ENCODE data around the gene TNFRSF19.
"Not testable (repeated sequence)": the region's sequence is repeated elsewhere in the genome, so short reads cannot be mapped to it uniquely, and the experiment has no call there.

Gene TNFRSF19, protein sequence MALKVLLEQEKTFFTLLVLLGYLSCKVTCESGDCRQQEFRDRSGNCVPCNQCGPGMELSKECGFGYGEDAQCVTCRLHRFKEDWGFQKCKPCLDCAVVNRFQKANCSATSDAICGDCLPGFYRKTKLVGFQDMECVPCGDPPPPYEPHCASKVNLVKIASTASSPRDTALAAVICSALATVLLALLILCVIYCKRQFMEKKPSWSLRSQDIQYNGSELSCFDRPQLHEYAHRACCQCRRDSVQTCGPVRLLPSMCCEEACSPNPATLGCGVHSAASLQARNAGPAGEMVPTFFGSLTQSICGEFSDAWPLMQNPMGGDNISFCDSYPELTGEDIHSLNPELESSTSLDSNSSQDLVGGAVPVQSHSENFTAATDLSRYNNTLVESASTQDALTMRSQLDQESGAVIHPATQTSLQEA

DNA sequence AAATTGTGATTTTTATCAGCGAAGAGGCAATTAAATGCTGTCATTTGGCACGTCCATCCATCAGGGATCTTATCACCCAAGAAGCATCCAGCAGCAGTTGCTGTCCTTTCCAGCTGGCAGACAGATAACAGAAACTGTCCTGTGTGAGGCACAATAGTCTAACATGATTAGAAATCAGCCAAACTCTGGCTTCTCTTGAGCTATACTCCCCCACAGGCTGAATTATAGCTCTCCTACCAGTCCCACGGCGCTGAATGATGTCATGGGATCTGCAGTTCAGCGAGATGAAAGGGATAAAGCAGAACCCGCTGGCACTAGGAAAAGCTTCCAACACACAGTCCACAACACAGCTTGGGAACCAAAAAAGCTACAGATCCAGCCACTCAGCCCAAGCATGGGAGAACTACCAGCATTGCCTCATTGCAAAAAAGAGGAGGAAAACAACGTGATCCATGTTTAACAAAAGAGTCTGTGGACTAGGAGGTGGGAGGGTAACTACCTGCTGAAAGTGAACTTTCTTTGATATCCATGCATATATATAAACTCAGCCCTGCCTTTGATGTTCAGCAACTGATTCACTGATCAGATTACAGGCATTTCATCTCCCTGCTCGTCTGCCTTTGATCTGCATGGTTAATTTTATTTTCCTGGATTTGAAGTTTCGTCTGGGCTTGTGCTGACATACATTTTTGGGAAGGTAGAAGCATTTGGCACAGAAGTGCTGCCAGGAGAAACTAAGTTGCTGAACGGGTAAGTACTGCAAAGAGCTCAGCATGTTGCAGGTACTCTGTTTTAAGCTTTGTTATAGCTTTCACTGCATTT is at the start of gene TNFRSF19:
Gene TNFRSF19, plus strand, starts transcription at position 314 of the 822 bp plus-strand sequence. CDS start 19,772 bp downstream, outside the sequence.
- DNase-seq: peak in 1 of 2 donors; percentile 14

DNA sequence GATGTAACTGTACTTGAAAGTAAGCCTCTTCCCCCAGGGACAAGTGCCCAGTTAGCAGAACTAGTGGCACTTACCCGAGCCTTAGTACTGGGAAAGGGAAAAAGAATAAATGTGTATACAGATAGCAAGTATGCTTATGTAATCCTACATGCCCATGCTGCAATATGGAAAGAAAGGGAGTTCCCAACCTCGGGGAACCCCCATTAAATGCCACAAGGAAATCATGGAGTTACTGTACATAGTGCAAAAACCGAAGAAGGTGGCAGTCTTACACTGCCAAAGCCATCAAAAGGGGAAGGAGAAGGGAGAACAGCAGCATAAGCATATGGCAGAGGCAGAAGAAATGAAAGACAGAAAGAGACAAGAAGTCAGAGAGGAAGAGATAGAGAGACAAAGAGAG is 40.3 kb upstream of the TNFRSF19 start:
- DNase-seq: not testable (repeated sequence)

DNA sequence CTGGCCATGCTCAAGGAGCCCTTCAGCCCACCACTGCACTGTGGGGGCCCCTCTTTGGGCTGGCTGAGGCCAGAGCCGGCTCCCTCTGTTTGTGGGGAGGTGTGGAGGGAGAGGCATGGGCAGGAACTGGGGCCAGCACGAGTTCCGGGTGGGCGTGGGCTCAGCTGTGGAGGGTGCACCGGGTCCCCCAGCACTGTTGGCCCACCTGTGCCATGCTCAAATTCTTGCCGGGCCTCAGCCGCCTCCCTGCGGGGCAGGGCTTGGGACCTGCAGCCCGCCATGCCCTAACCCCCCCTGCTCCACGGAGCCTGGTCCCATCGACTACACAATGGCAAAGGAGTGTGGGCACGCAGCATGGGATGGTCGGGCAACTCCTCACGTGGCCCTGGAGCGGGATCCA is 38.8 kb upstream of the TNFRSF19 start:
- no peak for DNase-seq

DNA sequence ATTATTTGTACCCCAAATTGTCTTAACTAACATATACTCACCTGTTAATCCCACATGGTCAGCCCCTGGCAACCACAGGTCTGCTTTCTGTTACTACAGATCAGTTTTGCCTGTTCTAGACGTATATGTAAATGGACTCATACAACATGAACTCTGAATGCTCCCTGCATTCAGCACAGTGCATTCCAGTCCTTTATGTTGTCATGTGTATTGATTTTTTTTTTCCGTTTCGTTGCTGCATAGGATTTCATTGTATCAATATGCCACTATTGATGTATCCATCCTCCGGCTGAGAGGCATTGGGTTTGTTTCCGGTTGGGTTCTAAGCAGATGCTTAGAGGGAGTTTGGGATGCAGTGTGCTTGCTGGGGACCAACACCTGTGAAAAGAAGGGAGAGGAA is 36.1 kb upstream of the TNFRSF19 start:
- DNase-seq: no peak

DNA sequence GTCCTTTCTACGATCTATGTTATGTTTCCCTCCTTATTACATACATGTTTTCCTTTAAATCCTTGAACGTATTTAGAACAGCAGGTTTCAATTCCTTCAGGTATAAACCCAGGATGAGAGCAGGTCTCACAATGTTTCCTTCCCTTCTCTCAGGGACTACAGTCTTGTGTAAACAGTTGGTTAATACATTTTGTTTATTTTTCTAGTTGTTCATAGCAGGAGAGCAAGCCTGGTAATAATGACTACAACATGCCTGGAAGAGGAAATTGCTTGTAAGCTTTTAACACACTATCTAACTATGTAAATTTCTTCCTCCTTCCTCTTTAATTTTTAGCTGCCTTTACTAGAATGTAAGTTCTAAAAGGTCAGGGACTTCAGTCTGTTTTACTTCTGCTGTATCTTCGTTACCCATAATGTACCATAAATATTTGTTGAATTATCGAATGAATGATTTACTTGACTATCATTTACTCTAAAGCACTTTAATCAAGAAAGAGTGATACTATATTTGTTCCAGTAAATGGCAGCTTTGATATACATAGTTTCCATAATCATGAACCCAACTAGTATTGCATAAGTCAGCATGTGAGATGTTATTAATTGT is 28.9 kb upstream of the TNFRSF19 start:
- no peak for DNase-seq

DNA sequence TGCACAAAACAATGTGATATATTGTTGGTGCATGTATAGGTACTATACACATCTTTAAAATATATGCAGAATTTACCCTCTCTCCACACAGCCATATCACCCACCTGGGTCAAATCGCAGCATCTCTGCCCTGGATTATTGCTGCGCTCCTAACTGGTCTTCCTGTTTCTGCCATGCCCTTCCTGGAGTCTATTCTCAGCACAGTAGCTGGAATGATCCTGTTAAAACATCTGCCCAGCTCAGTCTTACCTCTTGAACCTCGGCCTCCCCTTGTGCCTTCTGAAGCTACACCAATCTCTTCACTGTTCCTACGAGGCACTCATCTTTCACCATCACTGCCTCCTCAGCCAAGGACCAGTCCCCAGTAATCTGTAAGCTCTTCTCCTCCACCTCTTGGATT is 25.5 kb upstream of the TNFRSF19 start:
- no peak for DNase-seq

DNA sequence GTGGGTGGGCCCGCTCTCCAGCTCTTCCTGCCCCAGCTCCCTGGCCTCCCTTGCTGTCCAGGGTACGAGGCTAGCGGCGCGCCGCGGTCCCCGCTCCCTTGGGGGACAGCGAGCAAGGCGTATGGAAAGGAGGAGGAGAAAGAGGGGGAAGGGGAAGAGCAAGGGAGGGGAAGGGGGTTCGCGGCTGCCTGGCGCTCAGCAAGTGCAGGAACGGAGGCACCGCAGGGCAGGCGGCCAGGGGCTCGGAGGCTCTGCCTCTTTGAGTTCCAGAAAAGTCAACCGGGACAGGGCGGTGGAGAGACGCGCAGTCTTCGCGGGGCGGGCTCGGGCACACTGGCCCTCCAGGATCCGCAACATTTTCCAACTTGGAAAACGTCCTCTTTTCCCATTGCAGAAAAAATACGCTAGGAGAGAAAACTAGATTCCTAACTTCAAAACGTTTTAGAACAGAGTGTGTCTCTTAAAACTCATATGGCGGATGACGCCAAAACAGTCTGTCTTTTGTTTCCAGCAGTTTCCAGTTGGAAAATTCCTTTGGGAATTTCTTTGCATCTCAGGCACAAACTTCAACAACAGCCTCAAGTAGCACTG is 23.1 kb upstream of the TNFRSF19 start:
- no peak for DNase-seq

DNA sequence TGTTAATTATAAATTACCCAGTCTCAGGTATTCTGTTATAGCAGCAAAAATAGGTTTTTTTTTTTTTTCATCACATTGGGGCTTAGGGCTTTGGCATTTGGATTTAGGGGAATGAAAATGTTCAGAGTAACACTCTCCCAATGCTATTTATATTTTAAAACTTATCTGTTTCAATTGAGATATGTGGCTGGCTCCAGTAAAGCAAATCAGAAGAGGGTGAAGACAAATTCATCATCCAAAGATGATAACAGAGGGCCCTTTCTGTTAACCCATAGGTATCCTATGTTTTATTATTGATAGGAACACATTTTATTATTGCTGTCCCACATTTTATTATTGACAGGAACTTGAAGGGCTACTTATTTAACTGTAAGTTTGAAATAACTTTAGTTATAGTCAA is 20.5 kb upstream of the TNFRSF19 start:
- no peak for DNase-seq

DNA sequence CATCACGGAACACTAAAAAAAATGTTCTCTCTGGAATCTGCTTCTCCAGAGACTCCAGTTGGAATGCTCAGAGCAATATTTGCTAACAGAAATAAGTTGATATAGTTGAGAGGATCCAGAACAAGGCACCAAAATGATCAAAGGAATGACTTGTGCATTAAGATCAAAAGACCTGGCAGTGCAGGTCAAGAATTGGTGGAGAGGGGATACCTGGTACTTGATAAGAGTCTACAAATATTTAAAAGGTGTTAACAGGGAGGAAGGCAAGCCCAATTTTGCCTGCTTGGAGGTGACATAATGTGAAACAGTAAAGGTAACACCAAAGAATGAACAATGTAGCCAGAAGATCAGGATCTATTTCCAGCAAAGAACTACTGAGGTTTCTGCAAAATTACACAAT is 20.0 kb upstream of the TNFRSF19 start:
- no peak for DNase-seq

DNA sequence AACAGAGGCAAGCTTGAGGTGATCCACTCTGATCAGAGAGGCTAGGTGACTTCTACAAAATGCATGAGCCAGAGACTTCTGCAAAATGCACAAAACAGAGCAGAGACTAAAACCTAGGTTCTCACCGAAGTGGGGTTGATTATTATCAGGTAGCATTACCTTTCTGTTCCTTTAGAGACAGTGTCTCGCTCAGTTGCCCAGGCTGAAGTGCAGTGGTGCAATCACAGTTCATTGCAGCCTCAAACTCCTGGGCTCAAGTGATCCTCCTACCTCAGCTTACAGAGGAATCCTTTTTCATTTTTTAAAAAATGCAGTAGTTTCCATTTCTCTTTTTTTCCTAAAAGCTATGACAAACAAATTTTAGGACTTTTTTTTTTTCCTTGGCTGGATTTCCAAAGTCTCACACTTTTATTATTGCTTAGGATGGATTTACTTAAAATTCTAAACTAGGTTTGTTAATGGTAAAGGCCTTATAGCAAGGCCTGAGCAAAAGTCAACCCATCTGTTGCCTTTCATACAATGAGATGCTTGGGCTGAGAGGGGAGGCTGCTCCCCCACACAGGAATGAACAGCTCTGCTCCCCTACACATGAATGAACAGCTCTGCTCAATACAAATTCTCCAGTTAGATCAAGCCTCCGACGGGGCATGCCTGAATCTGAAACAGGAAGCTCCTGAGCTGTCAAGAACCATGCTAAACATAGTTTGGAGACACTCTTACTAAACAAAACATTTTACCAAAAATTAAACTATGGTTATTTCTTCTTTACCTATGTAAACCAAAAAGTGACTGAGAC is 18.8 kb upstream of the TNFRSF19 start:
- no peak for DNase-seq

DNA sequence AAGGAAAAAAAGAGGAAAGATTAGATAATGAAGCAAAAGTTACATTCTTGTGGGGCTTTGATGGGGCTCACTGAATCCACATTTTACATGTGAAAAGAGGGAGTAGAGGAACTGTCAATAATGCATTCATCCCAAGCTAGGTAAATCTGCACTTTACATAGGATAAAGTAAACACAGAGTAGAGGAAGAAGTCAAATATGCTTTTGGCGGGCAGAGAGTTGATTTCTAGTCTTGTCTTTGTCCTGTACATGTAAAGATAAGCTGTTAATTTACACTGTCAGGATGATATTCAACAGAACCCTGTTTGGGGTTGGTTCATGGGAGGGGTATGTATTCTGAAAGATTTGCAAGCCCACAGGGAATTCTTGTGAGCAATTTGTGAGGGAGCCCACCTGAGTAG is 18.0 kb upstream of the TNFRSF19 start:
- DNase-seq: no peak

DNA sequence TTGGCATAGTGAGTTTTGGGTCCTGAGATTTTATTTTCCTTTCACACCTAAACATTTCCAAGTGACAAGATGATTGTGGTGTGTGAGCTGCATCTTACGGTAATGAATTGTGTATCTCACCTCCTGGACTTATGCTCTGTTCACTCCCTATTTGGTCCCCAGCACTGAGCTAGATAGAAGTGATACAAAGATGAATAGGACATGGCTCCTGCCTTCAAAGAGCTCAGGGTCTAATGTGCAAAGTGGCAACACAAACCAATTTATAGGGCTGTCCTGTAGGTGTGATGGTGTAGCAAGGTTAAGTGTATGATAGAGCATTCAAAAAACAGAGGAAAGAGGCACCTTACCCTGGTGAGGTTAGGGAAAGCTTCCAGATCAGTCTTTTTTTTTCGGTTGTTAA is 17.6 kb upstream of the TNFRSF19 start:
- no peak for DNase-seq

DNA sequence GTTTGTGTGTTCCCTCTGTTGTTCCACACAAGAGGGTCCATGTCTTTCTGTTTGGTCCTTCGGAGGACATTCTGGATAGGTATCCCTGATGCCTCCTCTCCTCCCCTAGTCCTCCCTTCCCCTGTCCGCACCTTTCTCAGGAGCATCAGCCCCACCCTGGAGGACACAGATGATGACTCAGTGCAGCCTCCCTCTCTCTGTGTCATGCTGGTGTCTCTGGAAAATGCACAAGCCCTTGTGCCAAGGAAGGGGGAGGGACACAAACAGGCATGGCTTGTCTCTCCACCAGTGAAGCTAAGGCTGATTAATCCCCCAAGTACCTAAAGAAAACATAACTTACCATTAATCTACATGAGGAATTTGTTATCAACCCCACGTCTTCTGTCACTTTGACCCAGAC is 16.2 kb upstream of the TNFRSF19 start:
- no peak for DNase-seq

DNA sequence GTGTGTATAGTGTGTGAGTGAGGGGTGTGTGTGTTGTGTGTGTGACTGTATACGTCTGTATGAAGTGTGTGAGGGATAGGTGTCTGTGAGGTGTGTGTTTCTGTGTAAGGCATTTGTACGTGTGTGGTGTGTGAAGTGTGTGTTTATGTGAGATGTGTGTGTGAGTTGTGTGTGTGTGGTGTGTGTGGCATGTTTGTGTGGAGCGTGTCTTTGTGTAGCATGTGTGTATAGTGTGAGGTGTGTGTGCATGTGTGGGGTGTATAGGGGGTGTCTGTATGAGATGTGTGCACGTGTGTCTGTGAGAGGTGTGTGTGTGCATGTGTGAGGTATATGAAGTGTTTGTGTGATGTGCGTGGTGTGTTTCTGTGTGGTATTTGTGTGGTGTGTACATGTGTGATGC is 13.2 kb upstream of the TNFRSF19 start:
- no peak for DNase-seq

DNA sequence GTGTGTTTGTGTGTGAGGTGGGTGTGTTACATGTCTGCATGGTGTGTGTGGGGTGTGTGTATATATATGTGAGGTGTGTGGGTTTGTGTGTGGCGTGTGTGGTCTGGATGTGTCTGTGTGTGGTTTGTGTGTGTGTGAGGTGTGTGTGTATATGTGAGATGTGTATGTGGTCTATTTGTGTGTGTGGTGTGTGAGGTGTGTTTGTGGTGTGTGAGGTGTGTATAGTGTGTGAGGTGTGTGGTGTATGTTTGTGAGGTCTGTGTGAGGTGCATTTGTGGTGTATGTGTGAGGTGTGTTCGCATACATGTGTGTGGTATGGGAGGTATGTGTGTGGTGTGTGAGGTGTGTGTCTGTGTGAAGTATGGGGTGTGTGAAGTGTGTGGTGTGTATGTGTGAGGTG is 12.5 kb upstream of the TNFRSF19 start:
- no peak for DNase-seq

DNA sequence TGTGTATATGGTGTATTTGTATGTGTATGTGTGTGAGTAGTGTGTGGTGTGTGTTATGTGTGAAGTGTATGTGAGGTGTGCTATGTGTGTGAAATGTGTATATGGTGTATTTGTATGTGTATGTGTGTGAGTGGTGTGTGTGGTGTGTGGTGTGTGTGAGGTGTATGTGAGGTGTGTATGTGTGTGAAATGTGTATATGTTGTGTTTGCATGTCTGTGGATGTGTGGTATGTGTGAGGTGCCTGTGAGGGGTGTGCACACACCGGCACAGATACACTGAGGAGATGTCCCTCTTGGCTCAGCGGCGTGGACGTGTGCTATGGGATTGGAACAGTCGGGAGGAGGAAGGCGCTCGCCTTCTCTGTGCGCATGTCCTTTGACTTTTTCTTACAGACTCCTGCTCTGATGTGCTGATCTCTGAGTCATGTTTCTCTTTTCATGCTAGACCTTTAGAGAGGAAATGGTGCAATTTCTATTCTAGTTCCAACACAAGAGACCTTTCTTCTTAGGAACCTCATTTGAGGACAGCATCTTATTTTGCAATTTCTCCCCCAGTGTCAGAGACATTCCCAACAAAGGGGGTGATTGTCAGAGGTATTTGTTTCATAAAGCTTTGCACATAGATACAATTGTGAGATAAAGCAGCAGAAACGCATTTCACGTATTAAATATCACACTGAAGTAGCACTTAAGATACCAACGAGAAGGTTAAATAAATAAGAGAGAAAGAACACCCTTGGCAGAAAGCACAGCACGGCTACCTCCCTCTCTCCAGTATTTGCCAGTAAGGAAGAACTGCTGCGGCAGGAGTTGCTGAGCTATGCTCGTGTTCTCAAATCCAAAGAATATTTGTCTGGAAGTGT is 11.3 kb upstream of the TNFRSF19 start:
- DNase-seq: no peak

DNA sequence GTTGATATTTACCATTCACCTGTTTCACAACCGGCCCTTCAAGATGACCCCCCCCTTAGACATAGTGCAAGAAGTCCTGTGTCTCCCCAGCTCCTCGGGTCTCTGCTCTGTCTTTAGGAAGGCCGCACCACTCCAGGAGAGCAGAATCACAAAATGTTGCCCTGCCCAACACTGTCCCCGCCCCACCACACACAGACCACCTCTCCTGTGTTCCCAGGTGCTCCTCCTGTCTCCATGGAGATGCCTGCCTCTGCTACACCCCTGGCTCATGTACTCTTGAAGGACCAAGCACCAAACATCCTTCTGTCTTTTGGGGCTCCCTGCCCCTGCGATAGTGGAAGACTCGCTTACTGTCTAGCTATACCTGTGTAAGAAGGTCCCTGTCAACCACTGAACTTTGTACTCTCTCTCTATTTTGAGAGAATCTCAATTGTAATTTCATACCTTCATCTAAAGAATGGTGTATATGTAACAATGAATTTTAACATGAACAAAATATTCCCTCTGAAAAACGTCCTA is 9.6 kb upstream of the TNFRSF19 start:
- no peak for DNase-seq

DNA sequence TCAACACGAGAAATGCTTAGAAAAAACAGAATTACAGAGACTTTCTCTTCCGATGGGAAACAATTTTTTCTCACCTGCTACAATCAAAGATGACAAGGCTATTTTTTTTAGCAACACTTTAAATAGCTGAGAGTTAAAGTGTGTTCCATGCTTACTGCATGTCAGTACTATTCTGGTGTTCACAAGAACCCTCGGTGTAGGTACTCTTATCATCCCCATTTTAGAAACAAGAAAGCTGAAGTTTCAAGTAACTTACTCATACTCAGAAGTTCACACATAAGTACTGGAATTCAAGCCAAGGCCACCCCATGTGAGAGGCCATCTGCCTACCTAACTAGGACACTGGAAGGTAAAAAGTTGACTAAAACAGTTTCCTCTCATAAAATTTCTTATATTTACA is 9.0 kb upstream of the TNFRSF19 start:
- no peak for DNase-seq

DNA sequence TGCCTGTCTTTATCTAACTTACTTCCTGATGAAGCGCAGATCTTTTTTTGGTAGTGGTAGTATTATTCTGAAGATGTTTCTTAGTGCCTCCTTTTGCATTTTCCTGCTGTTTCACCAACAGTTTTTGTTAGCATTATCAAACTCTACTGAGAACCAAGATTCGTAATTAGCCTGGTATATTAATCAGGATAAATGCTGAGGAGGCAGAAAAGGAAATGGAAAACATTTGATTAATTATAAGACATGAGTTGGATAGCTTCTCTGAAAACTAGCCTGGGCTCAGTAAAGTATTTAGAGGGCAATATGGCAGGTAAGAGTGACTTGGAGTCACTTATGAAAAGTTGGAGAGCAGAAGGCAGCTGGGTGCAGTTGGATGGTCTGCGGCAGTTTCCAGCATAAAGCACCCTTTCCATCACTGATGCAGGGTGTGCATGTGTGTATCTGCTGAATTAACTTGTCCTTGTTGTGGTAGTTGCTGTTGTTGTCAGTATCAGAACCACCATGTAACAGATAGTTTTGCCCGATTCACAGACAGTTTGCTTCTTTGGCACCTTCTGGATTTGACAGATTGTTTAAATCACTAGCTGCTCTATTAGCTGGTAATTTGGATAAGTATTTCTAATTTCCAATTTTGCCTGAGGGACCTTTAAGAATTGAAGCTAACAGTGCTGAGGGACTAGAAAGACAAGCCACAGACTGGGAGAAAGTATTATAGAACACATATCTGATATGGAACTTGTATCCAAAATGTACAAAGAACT is 6.9 kb upstream of the TNFRSF19 start:
- DNase-seq: no peak

DNA sequence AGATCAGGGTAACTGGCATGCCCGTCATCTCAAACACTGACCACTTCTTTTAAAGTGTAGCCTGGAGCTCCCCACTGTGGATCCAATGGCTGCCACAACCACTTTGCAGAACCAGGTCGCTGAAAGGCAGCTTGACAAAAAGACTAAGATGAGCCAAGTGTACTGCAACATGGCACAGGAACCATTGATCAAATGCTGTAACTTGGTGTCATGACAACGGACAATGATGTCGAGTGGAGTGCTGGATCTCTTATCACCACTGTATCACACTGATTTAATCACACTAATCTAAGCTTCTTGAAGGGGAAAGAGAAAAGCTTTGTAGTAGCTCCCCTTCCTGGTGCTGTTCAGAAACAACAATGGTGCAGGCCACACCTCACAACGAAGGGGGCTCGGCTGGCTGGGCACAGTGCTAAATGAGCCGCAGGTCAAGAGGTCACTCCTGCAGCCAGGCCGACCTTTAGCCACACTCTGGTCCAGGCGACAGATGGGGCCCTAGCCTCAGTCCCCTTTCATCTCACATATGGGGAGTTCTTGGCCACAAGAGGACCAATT is 2.2 kb upstream of the TNFRSF19 start:
- DNase-seq: no peak
